Measurements from ENCODE around the gene SYNE2. TPM values are rescaled to one million over a fixed set of nuclear protein-coding genes. Genes with fewer than 3 reads are reported as not detected.

Gene SYNE2
- total RNA-seq, 2 experiments from 2014 or later = 150 to 212 TPM

DNA sequence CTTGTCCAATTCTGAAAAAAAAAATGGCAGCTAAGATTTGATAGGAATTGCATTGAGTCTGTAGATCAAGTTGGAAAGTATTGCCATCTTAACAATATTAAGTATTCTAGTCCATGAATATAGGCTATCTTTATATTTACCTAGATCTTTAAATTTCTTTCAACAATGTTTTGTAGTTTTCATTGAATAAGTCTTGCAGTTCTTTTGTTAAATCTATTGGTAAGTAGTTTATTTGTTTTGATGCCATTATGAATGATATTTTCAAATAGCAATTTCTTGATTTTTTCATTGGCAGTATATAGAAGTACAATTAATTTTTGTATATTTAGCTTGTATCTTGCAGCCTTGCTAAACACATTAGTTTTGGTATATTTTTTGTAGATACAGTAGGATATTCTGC, 71.6 kb downstream of the SYNE2 start:
- H3K4me2 ChIP-seq (ENCODE audit: low read length) = no peak overlapping the region
- H3K27ac ChIP-seq (ENCODE audit: low read depth, low read length, poor library complexity, severe bottlenecking) = no peak overlapping the region
- no TSS peak for BruUV-seq (replicated peaks)
- no peak overlapping the region for H3K4me3 ChIP-seq (ENCODE audit: low read depth, low read length, poor library complexity, severe bottlenecking)
- no peak for DNase-seq (ENCODE audit: low spot score)
- POLR2A ChIA-PET = interaction anchor here (0.7 kb wide), 1 partner anchor 8 kb away, joined by 3 read pairs; no protein-coding TSS in a partner anchor
- H2AFZ ChIP-seq (ENCODE audit: low read length) = no peak overlapping the region
- no peaks in the 10 kb centered on the region for H4K20me1 ChIP-seq (ENCODE audit: insufficient read depth, low read length)
- peaks cover 65% of the 10 kb centered on the region for H3K36me3 ChIP-seq (ENCODE audit: insufficient read depth, low read length)
- CTCF ChIA-PET (ENCODE audit: unreplicated experiment) = no interaction called here
- no peaks in the 10 kb centered on the region for H3K4me1 ChIP-seq (ENCODE audit: insufficient read depth, low read length, poor library complexity, severe bottlenecking)
- H3K9me3 ChIP-seq (ENCODE audit: low read length) = peaks cover 17% of the 10 kb centered on the region; the same call in 1 of the 2 replicates
- peaks cover 13% of the 10 kb centered on the region; the same call in 1 of the 2 replicates for H3K79me2 ChIP-seq (ENCODE audit: insufficient read depth, low read depth, low read length)
- H3K9me2 ChIP-seq (ENCODE audit: insufficient read depth, low read length) = no peaks in the 10 kb centered on the region
- intact Hi-C loops (cut with micrococcal nuclease; ENCODE audit: unreplicated experiment) = no loop called here
- TF ChIP-seq EZH2phosphoT487 (IDR thresholded peaks at IDR 0.05; ENCODE audit: borderline replicate concordance, low read depth, low read length) (no peak), CTCF (conservative IDR thresholded peaks at IDR 0.05; ENCODE audit: low read length) (no peak)

DNA sequence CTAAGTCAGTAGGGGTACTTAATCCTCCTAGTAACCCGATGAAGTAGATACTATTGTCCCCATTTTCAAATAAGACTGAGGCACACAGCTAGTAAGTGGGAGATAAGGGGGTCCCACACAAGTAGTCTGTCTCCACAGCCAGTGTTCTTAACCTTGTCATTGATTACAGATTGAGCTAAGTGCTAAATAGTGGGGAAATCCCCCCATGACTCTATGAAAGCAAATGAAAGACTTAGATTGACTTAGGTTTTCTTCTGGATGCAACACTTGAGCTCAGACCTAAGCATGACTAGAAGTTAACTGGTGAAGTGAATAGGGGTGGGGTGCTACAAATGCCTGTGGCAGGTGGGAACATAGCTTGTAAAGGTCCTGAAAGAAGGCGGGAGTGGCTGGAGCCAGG, 73.8 kb downstream of the SYNE2 start:
- BruUV-seq (replicated peaks) = no TSS peak
- Histone ChIP-seq H3K27ac (ENCODE audit: low read depth, low read length, poor library complexity, severe bottlenecking) (no peak overlapping the region), H3K9me3 (ENCODE audit: low read length) (peaks cover 17% of the 10 kb centered on the region; the same call in 1 of the 2 replicates), H3K36me3 (ENCODE audit: insufficient read depth, low read length) (peaks cover 67% of the 10 kb centered on the region), H3K4me3 (ENCODE audit: low read depth, low read length, poor library complexity, severe bottlenecking) (no peak overlapping the region), H3K79me2 (ENCODE audit: insufficient read depth, low read depth, low read length) (peaks cover 13% of the 10 kb centered on the region; the same call in 1 of the 2 replicates), H4K20me1 (ENCODE audit: insufficient read depth, low read length) (no peaks in the 10 kb centered on the region), H3K4me1 (ENCODE audit: insufficient read depth, low read length, poor library complexity, severe bottlenecking) (no peaks in the 10 kb centered on the region), H2AFZ (ENCODE audit: low read length) (no peak overlapping the region), H3K9me2 (ENCODE audit: insufficient read depth, low read length) (no peaks in the 10 kb centered on the region), H3K4me2 (ENCODE audit: low read length) (no peak overlapping the region)
- DNase-seq (ENCODE audit: low spot score) = no peak
- POLR2A ChIA-PET = interaction anchor here (1.9 kb wide), 1 partner anchor 9 kb away, joined by 7 read pairs; no protein-coding TSS in a partner anchor
- intact Hi-C loops (cut with micrococcal nuclease; ENCODE audit: unreplicated experiment) = no loop called here
- TF ChIP-seq EZH2phosphoT487 (IDR thresholded peaks at IDR 0.05; ENCODE audit: borderline replicate concordance, low read depth, low read length) = no peak
- no peak for TF ChIP-seq CTCF (conservative IDR thresholded peaks at IDR 0.05; ENCODE audit: low read length)
- CTCF ChIA-PET (ENCODE audit: unreplicated experiment) = no interaction called here

DNA sequence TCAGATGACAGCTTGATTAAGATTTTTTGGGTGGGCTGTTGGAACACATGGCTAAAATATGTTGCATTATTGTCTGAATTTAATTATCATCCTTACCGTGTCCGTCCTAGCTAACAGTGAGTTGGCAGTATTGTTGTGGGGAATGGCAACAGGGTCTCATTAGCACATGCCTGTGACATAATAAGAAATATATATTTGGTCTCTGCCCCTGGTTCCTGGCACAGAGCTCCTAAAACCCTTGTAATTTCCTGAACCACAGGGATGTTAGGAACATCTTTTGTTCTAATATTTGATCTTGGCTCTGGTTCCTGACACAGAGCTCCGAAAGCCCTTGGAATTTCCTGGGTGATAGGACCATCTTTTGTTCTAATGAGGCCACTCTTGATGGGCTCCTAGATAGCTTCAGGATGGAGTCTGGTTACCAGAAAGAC, 76.0 kb downstream of the SYNE2 start:
- peaks cover 56% of the 10 kb centered on the region for H3K36me3 ChIP-seq (ENCODE audit: insufficient read depth, low read length)
- ChIA-PET POLR2A (interaction anchor here (0.6 to 1.7 kb wide), 4 partner anchors 12 to 375 kb away, joined by 3 to 6 read pairs (median 4); no protein-coding TSS in a partner anchor), CTCF (ENCODE audit: unreplicated experiment) (no interaction called here)
- no peak for TF ChIP-seq EZH2phosphoT487 (IDR thresholded peaks at IDR 0.05; ENCODE audit: borderline replicate concordance, low read depth, low read length)
- no peak for TF ChIP-seq CTCF (conservative IDR thresholded peaks at IDR 0.05; ENCODE audit: low read length)
- no peak overlapping the region for H2AFZ ChIP-seq (ENCODE audit: low read length)
- no peak overlapping the region for H3K4me2 ChIP-seq (ENCODE audit: low read length)
- no peaks in the 10 kb centered on the region for H3K4me1 ChIP-seq (ENCODE audit: insufficient read depth, low read length, poor library complexity, severe bottlenecking)
- H3K79me2 ChIP-seq (ENCODE audit: insufficient read depth, low read depth, low read length) = peaks cover 13% of the 10 kb centered on the region; the same call in 1 of the 2 replicates
- H4K20me1 ChIP-seq (ENCODE audit: insufficient read depth, low read length) = no peaks in the 10 kb centered on the region
- intact Hi-C loops (cut with micrococcal nuclease; ENCODE audit: unreplicated experiment) = no loop called here
- no peaks in the 10 kb centered on the region for H3K9me2 ChIP-seq (ENCODE audit: insufficient read depth, low read length)
- DNase-seq (ENCODE audit: low spot score) = no peak
- no TSS peak for BruUV-seq (replicated peaks)
- no peak overlapping the region for H3K27ac ChIP-seq (ENCODE audit: low read depth, low read length, poor library complexity, severe bottlenecking)
- H3K9me3 ChIP-seq (ENCODE audit: low read length) = peaks cover 17% of the 10 kb centered on the region; the same call in 1 of the 2 replicates
- no peak overlapping the region for H3K4me3 ChIP-seq (ENCODE audit: low read depth, low read length, poor library complexity, severe bottlenecking)
